ENCODE measurements around the gene SPSB3. TPM values are rescaled to one million over a fixed set of nuclear protein-coding genes. Genes with fewer than 3 reads are reported as not detected.

SPSB3 gene
- polyA plus RNA-seq, 2 donors, result 69.1 to 126 TPM

DNA sequence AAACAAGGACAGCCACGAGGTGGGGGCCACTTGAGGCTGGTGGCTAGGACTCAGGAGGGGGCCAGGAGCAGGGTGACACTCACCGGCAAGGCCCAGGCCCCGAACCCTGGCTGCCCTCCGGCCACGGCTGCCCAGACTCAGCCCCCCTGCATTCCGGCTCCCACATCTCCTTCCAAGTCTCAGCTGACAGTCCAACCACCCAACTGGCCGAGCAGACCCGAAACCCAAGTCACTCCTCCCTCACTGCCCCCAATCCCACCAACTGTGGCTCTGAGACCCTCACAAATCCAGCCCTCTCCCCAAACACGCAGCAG is 34.9 kb upstream of the SPSB3 start:
- Histone ChIP-seq H3K4me3 (ENCODE audit: low read depth in 1 of 2, low read length in 2 of 2) (no peak overlapping the region), H3K27me3 (ENCODE audit: control insufficient read depth in 1 of 2, insufficient read depth in 2 of 2, low read length in 2 of 2) (no peaks in the 10 kb centered on the region), H3K9me3 (ENCODE audit: control insufficient read depth in 2 of 2, insufficient read depth in 1 of 2, low read depth in 1 of 2, low read length in 1 of 2) (no peaks in the 10 kb centered on the region), H3K27ac (ENCODE audit: low read depth in 2 of 2, low read length in 1 of 2) (no peak overlapping the region), H3K36me3 (ENCODE audit: control insufficient read depth in 2 of 2, insufficient read depth in 2 of 2, low read length in 1 of 2) (peaks cover 0 to 48% of the 10 kb centered on the region in 2 donors), H3K4me1 (ENCODE audit: control insufficient read depth in 2 of 2, insufficient read depth in 2 of 2, low read length in 1 of 2) (no peaks in the 10 kb centered on the region)
- whole genome bisulfite sequencing, 2 donors, result 94% methylated on average over 4 to 9 of the region's 9 CpGs

DNA sequence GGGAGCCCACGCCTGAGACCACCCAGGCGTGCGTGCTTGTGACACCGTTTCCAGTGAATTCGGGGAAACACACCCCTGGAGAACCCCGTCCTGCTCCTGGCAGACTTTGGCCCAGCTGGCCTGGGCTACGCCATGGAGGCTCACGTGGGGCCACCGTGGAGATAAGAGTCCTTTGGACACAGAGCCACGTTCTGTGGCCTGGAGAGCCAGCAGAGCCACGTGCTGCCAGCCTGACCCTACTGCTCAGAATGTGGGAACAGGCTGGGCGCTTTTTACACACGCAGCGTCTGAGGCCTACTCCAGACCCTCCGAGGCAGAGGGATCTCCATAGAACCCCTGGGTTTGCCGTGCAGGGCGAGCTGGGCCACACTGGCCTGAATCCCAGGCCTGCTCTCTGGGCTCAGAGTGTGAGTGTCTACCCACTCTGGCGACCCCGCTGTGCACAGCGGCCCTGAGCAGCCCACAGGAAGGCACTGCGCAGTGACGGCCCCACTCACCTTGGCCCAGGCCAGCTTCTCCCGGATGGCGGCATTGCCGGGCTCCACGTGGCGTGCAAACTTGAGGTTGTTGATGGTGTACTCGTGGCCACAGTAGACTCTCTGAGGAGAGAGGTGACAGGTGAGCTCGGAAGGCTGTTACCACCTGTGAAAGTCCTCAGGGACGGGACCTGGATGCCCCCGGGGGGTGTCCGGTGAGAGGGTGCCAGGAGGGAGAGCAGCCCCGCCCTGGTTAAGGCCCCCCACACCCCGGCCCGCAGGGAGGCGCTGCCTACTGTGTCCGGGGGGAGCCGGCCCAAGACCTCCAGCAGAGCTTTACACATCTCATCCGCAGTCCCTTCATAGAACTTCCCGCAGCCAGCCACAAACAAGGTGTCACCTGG is 34.3 kb upstream of the SPSB3 start:
- 92 to 94% methylated on average over 40 of the region's 40 CpGs for WGBS, 2 donors
- Histone ChIP-seq H3K4me1 (ENCODE audit: control insufficient read depth in 2 of 2, insufficient read depth in 2 of 2, low read length in 1 of 2) (no peaks in the 10 kb centered on the region), H3K27me3 (ENCODE audit: control insufficient read depth in 1 of 2, insufficient read depth in 2 of 2, low read length in 2 of 2) (no peaks in the 10 kb centered on the region), H3K4me3 (ENCODE audit: low read depth in 1 of 2, low read length in 2 of 2) (no peak overlapping the region), H3K27ac (ENCODE audit: low read depth in 2 of 2, low read length in 1 of 2) (no peak overlapping the region), H3K9me3 (ENCODE audit: control insufficient read depth in 2 of 2, insufficient read depth in 1 of 2, low read depth in 1 of 2, low read length in 1 of 2) (no peaks in the 10 kb centered on the region), H3K36me3 (ENCODE audit: control insufficient read depth in 2 of 2, insufficient read depth in 2 of 2, low read length in 1 of 2) (peaks cover 0 to 46% of the 10 kb centered on the region in 2 donors)

DNA sequence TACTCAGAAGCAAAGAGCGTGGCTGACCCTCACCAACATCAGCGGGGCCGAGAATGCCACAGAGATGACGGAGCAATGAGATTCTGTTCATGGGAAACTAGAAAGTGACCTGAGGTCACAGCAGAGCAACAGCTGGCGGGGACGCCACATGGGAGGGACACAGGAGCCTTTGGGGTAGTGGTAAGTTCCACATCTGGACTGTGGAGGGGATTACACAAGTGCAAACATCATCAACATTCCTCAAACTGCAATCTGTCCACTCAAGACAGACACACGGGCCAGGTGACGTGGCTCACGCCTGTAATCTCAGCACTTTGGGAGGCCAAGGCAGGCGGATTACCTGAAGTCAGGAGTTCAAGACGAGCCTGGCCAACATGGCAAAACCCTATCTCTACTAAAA is 33.1 kb upstream of the SPSB3 start:
- H3K36me3 ChIP-seq (ENCODE audit: control insufficient read depth in 2 of 2, insufficient read depth in 2 of 2, low read length in 1 of 2), result peaks cover 0 to 39% of the 10 kb centered on the region in 2 donors
- H3K27ac ChIP-seq (ENCODE audit: low read depth in 2 of 2, low read length in 1 of 2), result no peak overlapping the region
- WGBS, 2 donors, result 88 to 91% methylated on average over 11 of the region's 11 CpGs
- H3K4me1 ChIP-seq (ENCODE audit: control insufficient read depth in 2 of 2, insufficient read depth in 2 of 2, low read length in 1 of 2), result no peaks in the 10 kb centered on the region
- H3K27me3 ChIP-seq (ENCODE audit: control insufficient read depth in 1 of 2, insufficient read depth in 2 of 2, low read length in 2 of 2), result no peaks in the 10 kb centered on the region
- no peak overlapping the region for H3K4me3 ChIP-seq (ENCODE audit: low read depth in 1 of 2, low read length in 2 of 2)
- H3K9me3 ChIP-seq (ENCODE audit: control insufficient read depth in 2 of 2, insufficient read depth in 1 of 2, low read depth in 1 of 2, low read length in 1 of 2), result no peaks in the 10 kb centered on the region

DNA sequence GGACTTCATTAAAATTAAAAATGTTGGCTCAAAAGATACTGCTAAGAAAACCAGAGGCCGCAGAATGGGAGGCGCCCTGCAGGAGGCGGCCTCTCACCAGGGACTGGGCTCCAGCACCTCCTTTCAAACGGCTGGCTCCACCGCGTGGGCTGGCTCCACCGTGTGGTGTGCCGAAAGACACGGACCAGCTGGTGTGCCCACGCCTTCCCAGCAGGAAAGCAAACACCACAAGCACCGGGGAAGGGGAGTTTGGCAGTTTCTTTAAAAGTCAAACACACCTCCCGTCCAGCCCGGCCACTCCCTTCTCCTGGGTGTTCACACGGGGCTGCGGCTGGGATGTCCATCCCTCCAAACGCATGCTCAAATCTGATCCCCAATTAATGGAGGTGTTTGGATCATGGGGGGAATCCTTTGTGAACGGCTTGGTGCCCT is 30.4 kb upstream of the SPSB3 start:
- no peaks in the 10 kb centered on the region for H3K9me3 ChIP-seq (ENCODE audit: control insufficient read depth in 2 of 2, insufficient read depth in 1 of 2, low read depth in 1 of 2, low read length in 1 of 2)
- H3K27ac ChIP-seq (ENCODE audit: low read depth in 2 of 2, low read length in 1 of 2), result no peak overlapping the region
- H3K4me1 ChIP-seq (ENCODE audit: control insufficient read depth in 2 of 2, insufficient read depth in 2 of 2, low read length in 1 of 2), result no peaks in the 10 kb centered on the region
- no peak overlapping the region for H3K4me3 ChIP-seq (ENCODE audit: low read depth in 1 of 2, low read length in 2 of 2)
- peaks cover 3 to 38% of the 10 kb centered on the region in 2 donors for H3K36me3 ChIP-seq (ENCODE audit: control insufficient read depth in 2 of 2, insufficient read depth in 2 of 2, low read length in 1 of 2)
- 14 to 15% methylated on average over 17 of the region's 17 CpGs for WGBS, 2 donors
- no peaks in the 10 kb centered on the region for H3K27me3 ChIP-seq (ENCODE audit: control insufficient read depth in 1 of 2, insufficient read depth in 2 of 2, low read length in 2 of 2)

DNA sequence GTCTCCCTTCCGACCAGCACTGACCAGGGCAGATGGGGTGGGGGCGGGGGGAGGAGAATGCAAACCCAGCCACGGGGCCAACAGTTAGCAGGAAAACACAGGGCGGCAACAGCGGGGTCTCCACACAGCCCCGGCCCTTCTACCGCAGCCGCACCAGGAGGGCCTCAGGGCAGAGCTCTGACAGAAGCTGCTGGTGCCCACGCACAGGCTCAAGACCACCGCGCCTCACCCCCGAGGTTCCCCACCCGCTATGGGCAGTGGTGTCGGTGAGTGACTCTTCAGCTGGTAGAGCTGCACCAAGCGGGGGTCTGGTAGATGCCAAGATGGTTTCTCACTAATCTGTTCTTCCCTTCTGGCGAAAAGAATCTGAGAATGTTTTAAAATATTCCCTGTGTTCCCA is 28.2 kb upstream of the SPSB3 start:
- no peaks in the 10 kb centered on the region for H3K4me1 ChIP-seq (ENCODE audit: control insufficient read depth in 2 of 2, insufficient read depth in 2 of 2, low read length in 1 of 2)

DNA sequence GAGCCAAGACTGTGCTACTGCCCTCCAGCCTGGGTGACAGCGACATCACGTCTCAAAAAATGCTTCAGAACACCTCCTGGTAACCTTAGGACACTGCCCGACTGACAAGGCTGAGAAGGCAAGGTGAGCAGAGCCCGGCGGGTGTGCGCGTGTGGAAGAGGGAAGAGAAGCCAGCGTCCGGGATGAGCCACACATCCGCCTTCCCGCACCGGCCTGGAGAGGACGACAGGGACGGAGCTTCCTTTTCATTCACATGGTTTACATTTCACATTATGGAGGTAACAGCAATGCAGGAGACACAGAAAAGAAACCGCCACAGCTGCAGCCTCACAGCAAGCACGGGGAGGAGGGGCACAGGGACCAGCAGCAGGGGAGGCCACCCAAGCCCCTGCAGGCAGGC is 27.7 kb upstream of the SPSB3 start:
- Histone ChIP-seq H3K9me3 (ENCODE audit: control insufficient read depth in 2 of 2, insufficient read depth in 1 of 2, low read depth in 1 of 2, low read length in 1 of 2) (no peaks in the 10 kb centered on the region), H3K27me3 (ENCODE audit: control insufficient read depth in 1 of 2, insufficient read depth in 2 of 2, low read length in 2 of 2) (no peaks in the 10 kb centered on the region), H3K4me1 (ENCODE audit: control insufficient read depth in 2 of 2, insufficient read depth in 2 of 2, low read length in 1 of 2) (no peaks in the 10 kb centered on the region), H3K27ac (ENCODE audit: low read depth in 2 of 2, low read length in 1 of 2) (no peak overlapping the region), H3K36me3 (ENCODE audit: control insufficient read depth in 2 of 2, insufficient read depth in 2 of 2, low read length in 1 of 2) (peaks cover 4 to 24% of the 10 kb centered on the region in 2 donors), H3K4me3 (ENCODE audit: low read depth in 1 of 2, low read length in 2 of 2) (no peak overlapping the region)
- WGBS, 2 donors, result 91 to 96% methylated on average over 16 of the region's 16 CpGs

More for the DNA sequence above, 28.2 kb upstream of the SPSB3 start:
- Histone ChIP-seq H3K27me3 (ENCODE audit: control insufficient read depth in 1 of 2, insufficient read depth in 2 of 2, low read length in 2 of 2) (no peaks in the 10 kb centered on the region), H3K36me3 (ENCODE audit: control insufficient read depth in 2 of 2, insufficient read depth in 2 of 2, low read length in 1 of 2) (peaks cover 4 to 27% of the 10 kb centered on the region in 2 donors), H3K27ac (ENCODE audit: low read depth in 2 of 2, low read length in 1 of 2) (no peak overlapping the region), H3K4me3 (ENCODE audit: low read depth in 1 of 2, low read length in 2 of 2) (no peak overlapping the region), H3K9me3 (ENCODE audit: control insufficient read depth in 2 of 2, insufficient read depth in 1 of 2, low read depth in 1 of 2, low read length in 1 of 2) (no peaks in the 10 kb centered on the region)
- WGBS, 2 donors, result 93 to 96% methylated on average over 16 of the region's 16 CpGs

DNA sequence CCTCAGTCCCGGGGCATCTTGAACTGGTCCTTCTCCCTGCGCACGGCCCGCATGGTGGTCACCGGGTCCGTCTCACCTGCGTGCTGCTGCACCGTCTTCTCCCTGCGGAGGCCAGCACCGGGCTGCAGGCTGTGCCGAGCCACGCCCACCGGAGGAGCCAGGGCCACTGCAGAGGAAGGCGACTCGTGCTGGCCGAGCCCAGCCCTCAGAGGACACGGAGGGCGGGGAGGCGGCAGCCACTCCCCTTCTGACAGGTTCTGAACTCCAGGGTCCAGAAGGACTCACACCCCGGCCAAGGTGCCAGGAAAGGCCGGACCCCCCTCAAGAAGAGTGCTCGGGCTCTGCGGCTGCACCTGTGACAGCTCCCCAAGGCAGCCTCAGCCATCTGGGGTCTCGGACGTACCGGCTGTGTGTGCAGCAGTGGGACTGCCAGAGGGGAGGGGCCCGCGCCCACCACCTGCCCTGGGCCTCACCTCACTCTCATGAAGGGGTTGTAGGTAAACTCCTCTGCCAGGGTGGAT is 27.0 kb upstream of the SPSB3 start:
- H3K4me3 ChIP-seq (ENCODE audit: low read depth in 1 of 2, low read length in 2 of 2), result no peak overlapping the region
- no peaks in the 10 kb centered on the region for H3K9me3 ChIP-seq (ENCODE audit: control insufficient read depth in 2 of 2, insufficient read depth in 1 of 2, low read depth in 1 of 2, low read length in 1 of 2)
- H3K4me1 ChIP-seq (ENCODE audit: control insufficient read depth in 2 of 2, insufficient read depth in 2 of 2, low read length in 1 of 2), result no peaks in the 10 kb centered on the region
- 70 to 82% methylated on average over 27 to 28 of the region's 28 CpGs for WGBS, 2 donors
- H3K27ac ChIP-seq (ENCODE audit: low read depth in 2 of 2, low read length in 1 of 2), result no peak overlapping the region
- H3K36me3 ChIP-seq (ENCODE audit: control insufficient read depth in 2 of 2, insufficient read depth in 2 of 2, low read length in 1 of 2), result peaks cover 4 to 24% of the 10 kb centered on the region in 2 donors
- H3K27me3 ChIP-seq (ENCODE audit: control insufficient read depth in 1 of 2, insufficient read depth in 2 of 2, low read length in 2 of 2), result no peaks in the 10 kb centered on the region

DNA sequence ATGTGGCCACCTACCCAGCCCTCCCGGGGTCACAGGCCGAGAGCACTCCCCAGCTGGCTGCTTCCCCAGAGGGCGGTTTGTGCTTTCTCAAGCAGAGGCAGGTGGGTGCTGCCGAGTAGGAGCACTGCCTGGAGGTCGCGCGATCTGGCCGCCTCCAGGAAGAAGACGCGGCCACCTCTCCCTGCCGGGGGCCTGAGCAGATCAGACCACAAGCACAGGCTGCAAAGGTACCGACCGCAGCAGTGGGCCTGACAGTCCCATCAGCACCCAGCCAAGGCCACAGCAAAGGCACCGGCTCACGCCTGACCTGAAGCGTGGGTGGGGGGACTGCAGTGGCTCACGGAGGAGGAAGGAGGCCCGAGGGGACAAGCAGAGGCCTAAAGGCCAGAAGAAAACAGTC is 26.3 kb upstream of the SPSB3 start:
- 81 to 88% methylated on average over 18 of the region's 18 CpGs for WGBS, 2 donors
- Histone ChIP-seq H3K27ac (ENCODE audit: low read depth in 2 of 2, low read length in 1 of 2) (no peak overlapping the region), H3K36me3 (ENCODE audit: control insufficient read depth in 2 of 2, insufficient read depth in 2 of 2, low read length in 1 of 2) (peaks cover 4 to 24% of the 10 kb centered on the region in 2 donors)

DNA sequence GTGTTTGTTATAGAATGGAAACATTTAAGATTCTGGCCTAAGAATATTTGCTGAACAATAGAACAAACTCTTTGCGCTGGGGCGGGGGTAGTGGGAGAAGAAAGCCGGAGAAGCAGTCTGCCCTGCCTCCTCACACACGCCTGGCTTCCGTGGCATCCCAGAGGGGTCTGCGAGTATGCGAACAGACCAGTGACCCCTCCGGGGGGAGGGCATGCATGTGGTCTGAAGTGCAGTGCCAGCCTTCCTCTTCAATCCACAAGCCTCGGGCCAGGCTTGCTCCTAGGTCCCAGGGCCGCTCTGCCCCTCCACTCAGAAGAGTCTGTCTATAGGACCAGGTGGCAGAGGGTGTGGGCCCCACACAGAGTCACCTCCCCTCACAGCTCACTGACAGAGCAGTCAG is 25.3 kb upstream of the SPSB3 start:
- H3K27me3 ChIP-seq (ENCODE audit: control insufficient read depth in 1 of 2, insufficient read depth in 2 of 2, low read length in 2 of 2), result no peaks in the 10 kb centered on the region

More for the DNA sequence above, 26.3 kb upstream of the SPSB3 start:
- no peaks in the 10 kb centered on the region for H3K4me1 ChIP-seq (ENCODE audit: control insufficient read depth in 2 of 2, insufficient read depth in 2 of 2, low read length in 1 of 2)
- H3K9me3 ChIP-seq (ENCODE audit: control insufficient read depth in 2 of 2, insufficient read depth in 1 of 2, low read depth in 1 of 2, low read length in 1 of 2), result no peaks in the 10 kb centered on the region
- no peaks in the 10 kb centered on the region for H3K27me3 ChIP-seq (ENCODE audit: control insufficient read depth in 1 of 2, insufficient read depth in 2 of 2, low read length in 2 of 2)
- no peak overlapping the region for H3K4me3 ChIP-seq (ENCODE audit: low read depth in 1 of 2, low read length in 2 of 2)

DNA sequence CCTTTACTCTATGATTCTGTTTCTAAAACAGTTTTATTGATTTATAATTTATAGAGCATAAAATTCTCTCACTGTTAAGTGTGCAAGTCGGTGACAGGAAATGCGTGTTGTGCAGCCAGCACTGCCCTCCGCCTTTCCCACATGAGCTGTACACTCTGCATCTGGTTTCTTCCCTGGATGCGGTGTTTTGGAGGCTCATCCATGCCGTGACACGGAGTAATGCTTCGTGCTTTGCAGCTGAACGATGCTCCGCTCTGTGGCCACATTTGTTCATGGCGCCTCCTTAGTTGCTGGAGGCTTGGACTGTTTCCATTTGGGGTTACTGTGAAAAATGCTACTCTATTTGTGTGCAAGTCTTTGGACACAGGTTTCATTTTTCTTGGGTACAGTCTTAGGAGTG is 18.3 kb upstream of the SPSB3 start:
- no peaks in the 10 kb centered on the region for H3K36me3 ChIP-seq (ENCODE audit: control insufficient read depth in 2 of 2, insufficient read depth in 2 of 2, low read length in 1 of 2)

More for the DNA sequence above, 25.3 kb upstream of the SPSB3 start:
- no peaks in the 10 kb centered on the region for H3K4me1 ChIP-seq (ENCODE audit: control insufficient read depth in 2 of 2, insufficient read depth in 2 of 2, low read length in 1 of 2)
- no peak overlapping the region for H3K27ac ChIP-seq (ENCODE audit: low read depth in 2 of 2, low read length in 1 of 2)
- H3K4me3 ChIP-seq (ENCODE audit: low read depth in 1 of 2, low read length in 2 of 2), result no peak overlapping the region
- H3K9me3 ChIP-seq (ENCODE audit: control insufficient read depth in 2 of 2, insufficient read depth in 1 of 2, low read depth in 1 of 2, low read length in 1 of 2), result no peaks in the 10 kb centered on the region
- H3K36me3 ChIP-seq (ENCODE audit: control insufficient read depth in 2 of 2, insufficient read depth in 2 of 2, low read length in 1 of 2), result peaks cover 4 to 24% of the 10 kb centered on the region in 2 donors
- 90 to 91% methylated on average over 10 of the region's 10 CpGs for WGBS, 2 donors

More for the DNA sequence above, 18.3 kb upstream of the SPSB3 start:
- H3K27ac ChIP-seq (ENCODE audit: low read depth in 2 of 2, low read length in 1 of 2), result no peak overlapping the region
- peaks cover 0 to 5% of the 10 kb centered on the region in 2 donors for H3K9me3 ChIP-seq (ENCODE audit: control insufficient read depth in 2 of 2, insufficient read depth in 1 of 2, low read depth in 1 of 2, low read length in 1 of 2)
- no peaks in the 10 kb centered on the region for H3K4me1 ChIP-seq (ENCODE audit: control insufficient read depth in 2 of 2, insufficient read depth in 2 of 2, low read length in 1 of 2)
- no peak overlapping the region for H3K4me3 ChIP-seq (ENCODE audit: low read depth in 1 of 2, low read length in 2 of 2)
- 75 to 76% methylated on average over 10 of the region's 10 CpGs for WGBS, 2 donors
- no peaks in the 10 kb centered on the region for H3K27me3 ChIP-seq (ENCODE audit: control insufficient read depth in 1 of 2, insufficient read depth in 2 of 2, low read length in 2 of 2)

Measured in esophagus (tissue), 2 donors.